ENCODE results near the gene BMPR2.
"Not testable (repeated sequence)": the region's sequence is repeated elsewhere in the genome, so short reads cannot be mapped to it uniquely, and the experiment has no call there.

The BMPR2 gene

GRCh38 chr2:202382684-202383083 is 6.6 kb downstream of the BMPR2 start:
- DNase-seq (ENCODE audit: low read depth in 2 of 2), result no peak

- not testable (repeated sequence) for DNase-seq (ENCODE audit: low read depth in 2 of 2)
These were observed 10.4 kb downstream of the BMPR2 start for GRCh38 chr2:202386495-202386894.

GRCh38 chr2:202387608-202388342 is 11.6 kb downstream of the BMPR2 start:
- DNase-seq (ENCODE audit: low read depth in 2 of 2), result no peak

GRCh38 chr2:202400941-202401340 is 24.8 kb downstream of the BMPR2 start:
- DNase-seq (ENCODE audit: low read depth in 2 of 2), result no peak

- no peak for DNase-seq (ENCODE audit: low read depth in 2 of 2)
These were observed 29.7 kb downstream of the BMPR2 start for GRCh38 chr2:202405798-202406197.

DNA sequence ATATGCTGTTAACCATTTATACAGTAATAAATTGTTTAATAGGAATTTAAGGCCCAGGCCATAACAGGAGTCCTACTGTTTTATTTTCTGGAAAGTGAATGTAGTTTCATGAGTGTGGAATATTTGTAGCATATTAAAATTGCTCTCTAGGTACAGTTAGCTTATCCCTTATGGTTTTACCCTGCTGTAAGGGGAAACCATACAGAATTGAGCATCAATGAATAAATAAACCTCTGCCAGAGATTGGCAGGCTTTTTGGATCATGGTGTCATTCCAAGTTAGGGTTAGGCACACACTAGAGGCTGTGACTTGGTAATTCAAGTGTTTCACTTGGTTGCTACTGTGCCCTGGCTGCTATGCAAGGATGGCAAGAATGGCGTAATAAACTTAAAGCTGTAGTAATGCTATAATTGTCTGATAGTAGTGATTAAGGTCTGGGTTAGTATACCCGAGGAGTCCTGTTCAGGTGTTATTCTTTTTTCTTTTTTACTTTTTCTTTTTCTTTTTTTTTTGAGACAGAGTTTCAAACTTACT is 30.4 kb downstream of the BMPR2 start:
- DNase-seq (ENCODE audit: low read depth in 2 of 2), result no peak

DNA sequence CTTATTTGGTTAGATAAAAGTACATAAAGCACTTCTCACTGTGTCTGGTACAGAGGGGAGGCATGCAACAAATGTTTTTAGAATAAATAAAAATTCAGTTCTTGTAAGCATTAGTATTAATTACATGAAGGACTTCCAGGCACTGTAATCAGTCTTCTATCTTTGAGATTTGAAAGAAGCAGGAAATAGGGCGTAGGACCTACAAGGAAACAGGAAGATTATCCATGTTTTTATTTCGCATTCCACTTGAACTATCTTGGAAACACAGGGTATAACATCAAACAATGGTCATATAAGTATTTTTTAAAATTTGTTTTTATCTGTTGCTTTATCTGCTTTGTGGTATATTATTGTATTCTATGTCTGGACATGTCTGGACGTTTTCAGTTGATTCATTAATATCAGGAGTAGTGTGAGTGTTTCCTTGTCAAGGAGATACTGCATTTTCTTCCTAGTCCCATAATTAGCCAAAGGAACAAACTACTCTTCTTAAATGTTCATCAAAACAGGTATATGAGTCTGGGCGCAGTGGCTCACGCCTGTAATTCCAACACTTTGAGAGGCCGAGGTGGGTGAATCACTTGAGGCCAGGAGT is 32.5 kb downstream of the BMPR2 start:
- no peak for DNase-seq (ENCODE audit: low read depth in 2 of 2)

DNA sequence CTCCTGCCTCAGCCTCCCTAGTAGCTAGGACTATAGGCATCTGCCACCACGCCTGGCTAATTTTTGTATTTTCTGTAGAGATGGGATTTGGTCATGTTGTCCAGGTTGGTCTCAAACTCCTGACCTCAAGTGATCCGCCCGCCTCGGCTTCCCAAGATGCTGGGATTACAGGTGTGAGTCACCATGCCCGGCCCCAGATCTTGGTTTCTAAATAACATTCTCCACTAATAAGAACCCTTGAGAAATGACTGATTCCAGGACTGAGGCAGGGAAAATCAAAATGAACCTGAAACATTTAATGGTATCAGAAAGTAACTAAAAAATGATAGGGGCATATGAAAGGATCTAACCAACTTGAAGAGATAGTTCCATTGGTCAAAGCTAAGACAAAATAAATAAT is 34.0 kb downstream of the BMPR2 start:
- no peak for DNase-seq (ENCODE audit: low read depth in 2 of 2)

DNA sequence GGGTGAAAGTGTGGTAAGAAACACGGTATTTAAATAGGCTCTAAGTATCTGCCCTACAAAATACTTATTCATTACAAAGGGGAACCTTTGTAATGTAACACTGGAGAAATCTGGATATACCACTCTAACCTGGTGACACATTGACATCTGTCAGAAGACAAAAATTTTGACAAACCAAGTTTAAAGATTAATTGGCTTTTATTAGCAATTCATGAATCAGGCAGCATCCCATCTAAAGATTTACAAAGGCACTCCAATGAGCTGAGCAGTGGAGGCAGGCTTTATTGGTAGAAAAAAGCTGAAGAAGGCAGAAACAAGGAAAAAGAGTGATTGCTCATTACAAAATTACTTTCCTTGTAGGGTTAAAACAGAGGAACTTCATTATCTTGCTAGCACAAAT is 35.0 kb downstream of the BMPR2 start:
- DNase-seq (ENCODE audit: low read depth in 2 of 2), result no peak

GRCh38 chr2:202418027-202418426 is 41.9 kb downstream of the BMPR2 start:
- no peak for DNase-seq (ENCODE audit: low read depth in 2 of 2)

DNA sequence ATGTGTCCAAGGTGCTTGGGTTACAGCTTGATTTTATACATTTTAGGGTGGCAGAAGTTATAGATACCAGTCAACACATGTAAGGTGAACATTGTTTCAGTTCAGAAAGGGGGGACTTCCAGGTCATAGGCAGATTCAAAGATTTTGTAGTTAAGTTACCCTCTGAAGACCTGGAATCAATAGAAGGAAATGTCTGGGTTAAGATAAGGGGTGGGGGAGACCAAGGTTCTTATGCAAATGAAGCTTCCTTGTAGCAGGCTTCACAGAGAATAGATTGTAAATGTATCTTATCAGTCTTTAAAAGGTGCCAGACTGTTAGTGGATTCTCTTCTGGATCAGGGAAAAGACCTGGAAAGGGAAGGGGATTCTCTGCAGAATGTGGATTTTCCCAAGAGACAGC is 42.4 kb downstream of the BMPR2 start:
- DNase-seq (ENCODE audit: low read depth in 2 of 2), result no peak

DNA sequence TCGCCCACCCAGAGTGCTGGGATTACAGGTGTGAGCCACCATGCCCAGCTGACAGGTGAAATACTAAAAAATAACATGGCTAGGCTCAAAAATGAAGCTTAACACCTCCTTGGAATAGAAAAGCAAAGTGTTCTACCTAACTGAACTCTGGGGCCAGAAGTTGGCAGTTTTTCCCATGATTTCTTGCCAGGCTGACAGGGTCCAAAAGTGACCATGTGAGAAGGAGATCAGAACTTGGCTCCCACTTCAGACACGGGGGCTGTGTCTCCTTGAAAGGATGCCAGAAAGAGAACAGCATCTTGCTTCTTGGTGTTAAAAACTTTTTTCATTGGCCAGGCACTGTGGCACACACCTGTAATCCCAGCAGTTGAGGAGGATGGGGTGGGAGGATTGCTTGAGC is 47.0 kb downstream of the BMPR2 start:
- no peak for DNase-seq (ENCODE audit: low read depth in 2 of 2)

DNA sequence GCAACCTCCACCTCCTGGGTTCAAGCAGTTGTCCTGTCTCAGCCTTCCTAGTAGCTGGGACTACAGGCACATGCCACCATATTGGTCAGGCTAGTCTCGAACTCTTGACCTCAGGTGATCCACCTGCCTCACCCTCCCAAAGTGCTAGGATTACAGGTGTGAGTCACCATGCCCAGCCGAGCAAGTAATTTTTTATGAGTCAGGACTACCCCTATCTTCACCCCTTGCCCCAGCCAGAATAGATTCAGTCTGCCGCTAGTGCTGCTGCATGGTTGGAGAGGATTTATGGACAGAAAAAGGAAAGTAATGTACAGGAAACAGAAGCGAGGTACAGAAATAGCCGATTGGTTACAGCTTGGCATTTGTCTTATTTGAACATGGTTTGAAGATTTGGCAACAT is 48.9 kb downstream of the BMPR2 start:
- no peak for DNase-seq (ENCODE audit: low read depth in 2 of 2)

DNA sequence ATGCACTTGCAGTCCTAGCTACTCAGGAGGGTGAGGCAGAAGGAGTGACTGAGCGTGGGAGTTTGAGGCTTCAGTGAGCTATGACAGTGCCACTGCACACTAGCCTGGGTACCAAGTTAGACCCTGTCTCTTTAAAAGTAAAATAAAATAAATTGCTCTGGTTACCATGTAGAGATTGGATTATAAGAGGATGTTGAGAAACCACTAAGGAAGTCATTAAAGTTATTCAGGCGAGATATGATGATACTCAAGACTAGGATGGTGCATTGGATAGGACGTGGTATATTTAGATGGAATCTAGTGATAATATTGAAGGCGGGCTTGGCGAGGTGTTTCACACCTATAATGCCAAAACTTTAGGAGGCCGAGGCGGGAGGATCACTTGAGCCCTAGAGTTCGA is 50.6 kb downstream of the BMPR2 start:
- DNase-seq (ENCODE audit: low read depth in 2 of 2), result no peak

DNA sequence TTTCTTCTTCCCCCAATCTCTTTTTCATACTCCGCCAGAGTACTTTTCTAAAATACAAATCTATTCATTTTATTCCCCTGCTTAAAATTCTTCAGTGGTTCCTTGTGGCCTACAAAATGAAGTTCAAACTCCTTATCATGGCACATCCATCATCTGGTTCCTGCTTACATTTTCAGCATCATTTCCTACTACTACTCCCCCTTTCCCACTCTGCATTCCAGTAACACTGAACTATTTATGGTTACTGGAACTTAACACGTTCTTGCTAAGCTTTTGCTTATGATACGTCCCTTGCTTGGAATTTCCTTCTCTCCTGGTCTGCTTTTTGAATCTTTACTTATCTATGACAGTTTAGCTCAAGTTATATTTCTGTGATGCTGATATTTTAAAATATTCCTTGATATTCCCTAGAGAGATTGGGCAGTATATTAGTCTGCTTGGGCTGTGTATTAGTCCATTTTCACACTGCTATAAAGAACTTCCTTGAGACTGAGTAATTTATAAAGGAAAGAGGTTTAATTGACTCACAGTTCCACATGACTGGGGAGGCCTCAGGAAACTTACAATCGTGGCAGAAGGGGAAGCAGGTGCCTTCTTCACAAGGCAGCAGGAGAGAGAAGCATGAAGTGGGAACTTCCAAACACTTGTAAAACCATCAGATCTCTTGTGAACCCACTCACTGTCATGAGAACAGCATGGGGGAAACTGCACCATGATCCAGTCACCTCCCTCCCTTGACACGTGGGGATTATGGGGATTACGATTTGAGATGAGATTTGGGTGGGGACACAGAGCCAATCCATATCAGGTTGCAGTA is 53.2 kb downstream of the BMPR2 start:
- DNase-seq (ENCODE audit: low read depth in 2 of 2), result no peak

DNA sequence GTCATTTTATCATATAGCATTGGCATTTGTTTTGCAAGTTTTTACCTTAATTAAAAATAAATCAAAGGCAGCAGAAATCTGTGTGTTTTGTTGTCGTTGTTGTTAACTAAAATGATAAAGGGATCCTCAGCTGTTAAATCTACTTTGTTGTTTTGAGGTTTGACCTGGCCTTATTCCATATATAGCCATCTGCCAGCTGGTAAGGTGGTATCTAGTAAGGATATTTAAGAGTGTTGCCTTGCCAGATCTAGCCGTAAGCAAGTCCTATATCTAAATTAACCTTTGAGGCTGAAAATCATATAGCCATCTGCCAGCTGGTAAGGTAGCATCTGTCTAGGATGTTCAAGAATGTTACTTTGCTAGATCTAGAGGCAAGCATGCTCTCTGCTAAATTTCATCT is 56.6 kb downstream of the BMPR2 start:
- DNase-seq (ENCODE audit: low read depth in 2 of 2), result no peak

- DNase-seq (ENCODE audit: low read depth in 2 of 2), result no peak
These were observed 58.3 kb downstream of the BMPR2 start for GRCh38 chr2:202434472-202434871.

- DNase-seq (ENCODE audit: low read depth in 2 of 2), result no peak
These were observed 60.5 kb downstream of the BMPR2 start for GRCh38 chr2:202436626-202437025.

GRCh38 chr2:202440117-202440516 is 64.0 kb downstream of the BMPR2 start:
- DNase-seq (ENCODE audit: low read depth in 2 of 2), result not testable (repeated sequence)

GRCh38 chr2:202442882-202443281 is 66.8 kb downstream of the BMPR2 start:
- DNase-seq (ENCODE audit: low read depth in 2 of 2), result no peak

- no peak for DNase-seq (ENCODE audit: low read depth in 2 of 2)
These were observed 67.9 kb downstream of the BMPR2 start for GRCh38 chr2:202444000-202444399.

GRCh38 chr2:202449344-202449743 is 73.2 kb downstream of the BMPR2 start:
- no peak for DNase-seq (ENCODE audit: low read depth in 2 of 2)

GRCh38 chr2:202450785-202451184 is 74.7 kb downstream of the BMPR2 start:
- DNase-seq (ENCODE audit: low read depth in 2 of 2), result no peak
